Stomach (tissue), 4 donors: ENCODE measurements around the gene CENPH.

ENCODE experiments used
- POLR2A ChIP-seq, 4 donors: fragments of 450-650 bp; IDR thresholded peaks; one replicate each; pipeline ENCODE4 v1.6.1; 2016; ENCODE audit warnings: antibody characterized with exemption in 4 of 4, control low read depth in 2 of 4, mild to moderate bottlenecking in 1 of 4, moderate library complexity in 1 of 4
- TF ChIP-seq, protein P1 (sequence below), 7 experiments: fragments of 450-650 bp in 4 of 7; fragments of 200-600 bp in 3 of 7; sonication (generic) in 3 of 7; IDR thresholded peaks; one replicate each; pipeline ENCODE4 v1.5.1; 2016 to 2019; ENCODE audit warnings: antibody characterized with exemption in 7 of 7, control low read depth in 2 of 7, mild to moderate bottlenecking in 1 of 7

DNA sequence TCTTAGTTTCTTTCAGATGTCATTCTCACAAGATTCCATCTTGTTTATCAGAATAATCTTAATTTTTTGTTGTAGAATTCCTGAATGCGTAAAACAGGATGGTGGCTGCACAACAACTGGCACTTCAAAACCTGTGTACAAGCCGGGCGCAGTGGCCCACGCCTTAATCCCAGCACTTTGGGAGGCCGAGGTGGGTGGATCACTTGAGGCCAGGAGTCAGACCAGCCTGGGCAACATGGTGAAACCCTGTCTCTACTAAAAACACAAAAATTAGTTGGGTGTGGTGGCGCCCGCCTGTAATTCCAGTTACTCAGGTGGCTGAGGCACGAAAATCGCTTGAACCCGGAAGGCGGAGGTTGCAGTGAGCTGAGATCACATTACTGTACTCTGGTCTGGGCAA, 32.9 kb upstream of the CENPH start:
- no peak for TF ChIP-seq POLR2A (IDR thresholded peaks at IDR 0.05)
- TF ChIP-seq, protein P1, sequence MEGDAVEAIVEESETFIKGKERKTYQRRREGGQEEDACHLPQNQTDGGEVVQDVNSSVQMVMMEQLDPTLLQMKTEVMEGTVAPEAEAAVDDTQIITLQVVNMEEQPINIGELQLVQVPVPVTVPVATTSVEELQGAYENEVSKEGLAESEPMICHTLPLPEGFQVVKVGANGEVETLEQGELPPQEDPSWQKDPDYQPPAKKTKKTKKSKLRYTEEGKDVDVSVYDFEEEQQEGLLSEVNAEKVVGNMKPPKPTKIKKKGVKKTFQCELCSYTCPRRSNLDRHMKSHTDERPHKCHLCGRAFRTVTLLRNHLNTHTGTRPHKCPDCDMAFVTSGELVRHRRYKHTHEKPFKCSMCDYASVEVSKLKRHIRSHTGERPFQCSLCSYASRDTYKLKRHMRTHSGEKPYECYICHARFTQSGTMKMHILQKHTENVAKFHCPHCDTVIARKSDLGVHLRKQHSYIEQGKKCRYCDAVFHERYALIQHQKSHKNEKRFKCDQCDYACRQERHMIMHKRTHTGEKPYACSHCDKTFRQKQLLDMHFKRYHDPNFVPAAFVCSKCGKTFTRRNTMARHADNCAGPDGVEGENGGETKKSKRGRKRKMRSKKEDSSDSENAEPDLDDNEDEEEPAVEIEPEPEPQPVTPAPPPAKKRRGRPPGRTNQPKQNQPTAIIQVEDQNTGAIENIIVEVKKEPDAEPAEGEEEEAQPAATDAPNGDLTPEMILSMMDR (IDR thresholded peaks at IDR 0.05) = no peak
